Measurements from ENCODE around the gene CA12.

- no peak for TF ChIP-seq POLR2A (IDR thresholded peaks at IDR 0.05)
- no peak for TF ChIP-seq CTCF (IDR thresholded peaks at IDR 0.05)
- TF ChIP-seq POLR2AphosphoS5 (IDR thresholded peaks at IDR 0.05), result no peak
- no peak for TF ChIP-seq EP300 (IDR thresholded peaks at IDR 0.05)
These were observed 71.0 kb downstream of the CA12 start for GRCh38 chr15:63310646-63311045.

All from upper lobe of left lung (tissue), 4 donors.